Breast epithelium (tissue), 4 donors: ENCODE data around the gene ZNF618. TPM values are rescaled to one million over a fixed set of nuclear protein-coding genes. Genes with fewer than 3 reads are reported as not detected.

Experiments
- DNase-seq, 2 donors: peaks; one replicate each; pipeline ENCODE4 v3.0.0-alpha.2; 2019; ENCODE audit warnings: low spot score in 2 of 2
- H3K27ac ChIP-seq, 2 donors: fragments of 200-600 bp; sonication (generic) in 1 of 2; one replicate each; pipeline ENCODE4 v1.5.1; 2016 to 2019; ENCODE audit warnings: mild to moderate bottlenecking in 1 of 2
- H3K27me3 ChIP-seq, 2 donors: fragments of 200-600 bp; sonication (generic) in 1 of 2; one replicate each; pipeline versions ENCODE4 v1.5.1 to v1.6.0; 2017 to 2019; ENCODE audit warnings: control low read depth in 1 of 2, mild to moderate bottlenecking in 1 of 2
- H3K36me3 ChIP-seq: fragments of 200-600 bp; one replicate; pipeline ENCODE4 v1.5.1; 2019
- H3K4me1 ChIP-seq, 2 donors: fragments of 200-600 bp; sonication (generic); one replicate each; pipeline ENCODE4 v1.5.1; 2016 to 2019; ENCODE audit warnings: control low read depth in 1 of 2
- H3K4me3 ChIP-seq, 3 donors: fragments of 200-600 bp; sonication (generic); 1 replicate in 2 of 3; 2 replicates in 1 of 3; pipeline ENCODE4 v1.5.1; 2016 to 2019; ENCODE audit warnings: mild to moderate bottlenecking in 3 of 3, moderate library complexity in 2 of 3
- H3K9me3 ChIP-seq, 2 donors: fragments of 200-600 bp; sonication (generic) in 1 of 2; one replicate each; pipeline ENCODE4 v1.5.1; 2016 to 2019; ENCODE audit warnings: control low read depth in 1 of 2
- POLR2A ChIP-seq: fragments of 450-650 bp; IDR thresholded peaks from one replicate; pipeline ENCODE4 v1.6.1; 2016; ENCODE audit warnings: antibody characterized with exemption, mild to moderate bottlenecking, moderate library complexity
- POLR2AphosphoS5 ChIP-seq, 3 donors: sonication (generic); formaldehyde crosslinking; IDR thresholded peaks; one replicate each; pipeline ENCODE4 v1.6.1; 2017; ENCODE audit warnings: antibody characterized with exemption in 3 of 3
- intact Hi-C: fragments of 100-400 bp; cut with DNase I; formaldehyde crosslinking; loops from one replicate; pipeline ENCODE4 v1.15.1; 2023; ENCODE audit warnings: low total_unique reads
- total RNA-seq, 3 donors: library from RNA; depleted of rRNA; stranded (reverse); fragments of >200 nt; gene quantifications; one replicate each; pipeline ENCODE4 v1.1.0, GENCODE V29; 2016
- TF ChIP-seq, protein P1 (sequence below), 3 donors: fragments of 450-650 bp; IDR thresholded peaks; one replicate each; pipeline ENCODE4 v1.5.1; 2016 to 2017; ENCODE audit warnings: antibody characterized with exemption in 3 of 3, mild to moderate bottlenecking in 3 of 3, moderate library complexity in 3 of 3

The ZNF618 gene
- total RNA-seq, 3 donors from 2014 or later = 4.6 to 11.8 (median 10.4) TPM

DNA sequence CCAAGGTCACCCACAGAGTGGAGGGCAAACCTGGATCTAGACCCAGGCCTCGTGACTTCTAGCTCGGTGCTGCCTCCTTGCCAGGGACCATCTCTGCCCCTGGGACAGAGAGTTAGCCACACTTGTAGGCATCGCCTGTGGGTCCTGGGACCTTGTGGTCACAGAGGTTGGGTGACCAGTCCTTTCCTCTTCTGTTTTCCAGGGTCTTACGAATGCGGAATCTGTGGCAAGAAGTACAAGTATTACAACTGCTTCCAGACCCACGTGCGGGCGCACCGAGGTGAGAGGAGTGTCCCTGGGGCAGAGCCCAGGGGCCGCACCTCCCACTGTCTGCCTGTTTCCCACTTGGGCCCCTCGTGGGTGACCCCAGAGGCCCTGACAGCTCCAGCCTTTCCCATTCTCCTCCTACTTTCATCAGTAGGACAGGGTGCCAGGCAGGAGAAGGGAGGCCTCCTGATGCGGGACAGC lies 125.7 kb downstream of the ZNF618 start:
- peak in 1 of 2 donors; percentile 14 for DNase-seq
- Histone ChIP-seq H3K4me1 (no peaks in the 10 kb centered on the region), H3K4me3 (no peak overlapping the region), H3K27me3 (no peaks in the 10 kb centered on the region), H3K9me3 (no peaks in the 10 kb centered on the region), H3K27ac (no peak overlapping the region), H3K36me3 (no peaks in the 10 kb centered on the region)
- intact Hi-C loops = no loop called here
- TF ChIP-seq, protein P1, sequence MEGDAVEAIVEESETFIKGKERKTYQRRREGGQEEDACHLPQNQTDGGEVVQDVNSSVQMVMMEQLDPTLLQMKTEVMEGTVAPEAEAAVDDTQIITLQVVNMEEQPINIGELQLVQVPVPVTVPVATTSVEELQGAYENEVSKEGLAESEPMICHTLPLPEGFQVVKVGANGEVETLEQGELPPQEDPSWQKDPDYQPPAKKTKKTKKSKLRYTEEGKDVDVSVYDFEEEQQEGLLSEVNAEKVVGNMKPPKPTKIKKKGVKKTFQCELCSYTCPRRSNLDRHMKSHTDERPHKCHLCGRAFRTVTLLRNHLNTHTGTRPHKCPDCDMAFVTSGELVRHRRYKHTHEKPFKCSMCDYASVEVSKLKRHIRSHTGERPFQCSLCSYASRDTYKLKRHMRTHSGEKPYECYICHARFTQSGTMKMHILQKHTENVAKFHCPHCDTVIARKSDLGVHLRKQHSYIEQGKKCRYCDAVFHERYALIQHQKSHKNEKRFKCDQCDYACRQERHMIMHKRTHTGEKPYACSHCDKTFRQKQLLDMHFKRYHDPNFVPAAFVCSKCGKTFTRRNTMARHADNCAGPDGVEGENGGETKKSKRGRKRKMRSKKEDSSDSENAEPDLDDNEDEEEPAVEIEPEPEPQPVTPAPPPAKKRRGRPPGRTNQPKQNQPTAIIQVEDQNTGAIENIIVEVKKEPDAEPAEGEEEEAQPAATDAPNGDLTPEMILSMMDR (IDR thresholded peaks at IDR 0.05) = no peak
- TF ChIP-seq POLR2AphosphoS5 (IDR thresholded peaks at IDR 0.05) = no peak
- no peak for TF ChIP-seq POLR2A

DNA sequence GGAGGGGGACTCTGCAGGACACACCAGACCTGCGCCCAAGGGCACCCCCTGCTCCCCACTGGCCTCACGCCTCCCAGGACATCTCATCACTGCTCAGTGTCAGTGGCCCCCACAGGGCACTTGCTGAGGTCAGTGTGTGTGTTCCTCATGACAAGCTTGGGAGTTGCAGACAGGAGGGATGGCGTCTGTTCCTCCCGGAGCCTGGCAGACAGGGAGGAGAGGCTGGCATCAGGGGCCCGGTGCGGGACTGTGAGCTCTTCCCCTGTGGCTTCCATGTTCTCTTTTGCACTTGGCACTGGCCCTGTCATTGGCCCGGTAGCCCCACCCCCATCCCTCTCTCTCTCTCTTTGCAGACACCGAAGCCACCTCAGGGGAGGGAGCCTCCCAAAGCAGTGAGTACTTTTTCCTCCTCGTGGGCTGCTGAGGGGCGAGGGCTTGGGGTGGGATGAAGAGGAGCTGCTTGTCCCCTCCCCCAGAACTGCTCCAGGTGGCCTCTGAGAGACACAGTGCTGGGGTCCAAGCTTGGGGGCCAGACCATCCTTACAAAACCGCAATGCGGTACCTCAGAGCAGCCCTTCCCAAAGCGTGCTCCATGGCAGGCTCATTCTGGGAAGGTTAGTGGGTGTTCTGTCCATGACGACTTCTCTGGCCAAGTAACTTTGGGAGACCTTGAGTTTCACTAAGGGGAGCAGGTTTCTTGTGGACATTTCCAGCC lies 126.3 kb downstream of the ZNF618 start:
- DNase-seq = peak; percentile 8 to 25
- no peak overlapping the region for H3K27ac ChIP-seq
- no peaks in the 10 kb centered on the region for H3K27me3 ChIP-seq
- intact Hi-C loops = no loop called here
- no peaks in the 10 kb centered on the region for H3K4me1 ChIP-seq
- no peak for TF ChIP-seq POLR2A
- TF ChIP-seq, protein P1 (IDR thresholded peaks at IDR 0.05) = no peak
- no peak for TF ChIP-seq POLR2AphosphoS5 (IDR thresholded peaks at IDR 0.05)
- H3K36me3 ChIP-seq = no peaks in the 10 kb centered on the region
- H3K9me3 ChIP-seq = no peaks in the 10 kb centered on the region
- H3K4me3 ChIP-seq = no peak overlapping the region

DNA sequence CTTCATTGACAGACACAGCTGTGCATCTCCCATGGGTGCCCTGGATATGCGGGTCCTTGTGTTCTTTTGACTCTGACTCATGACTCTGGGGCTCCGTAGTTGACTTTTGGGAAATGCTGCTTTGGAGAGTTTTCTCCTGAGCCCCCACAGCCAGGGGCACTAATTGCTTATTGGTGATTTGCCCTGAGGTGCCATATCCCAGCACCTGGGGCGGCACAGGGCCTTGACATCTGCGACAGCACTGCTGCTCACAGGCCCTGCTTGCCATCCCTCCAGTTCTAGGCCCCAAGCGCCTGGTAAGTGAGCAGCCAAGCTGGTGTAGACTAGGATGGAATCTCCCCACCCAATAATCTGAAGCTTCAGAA lies 126.9 kb downstream of the ZNF618 start:
- Histone ChIP-seq H3K4me1 (no peaks in the 10 kb centered on the region), H3K9me3 (no peaks in the 10 kb centered on the region), H3K27me3 (no peaks in the 10 kb centered on the region), H3K4me3 (no peak overlapping the region), H3K27ac (no peak overlapping the region), H3K36me3 (no peaks in the 10 kb centered on the region)
- intact Hi-C loops = no loop called here
- TF ChIP-seq, protein P1 (IDR thresholded peaks at IDR 0.05) = no peak
- TF ChIP-seq POLR2AphosphoS5 (IDR thresholded peaks at IDR 0.05) = no peak
- peak in 1 of 2 donors; percentile 5 for DNase-seq

DNA sequence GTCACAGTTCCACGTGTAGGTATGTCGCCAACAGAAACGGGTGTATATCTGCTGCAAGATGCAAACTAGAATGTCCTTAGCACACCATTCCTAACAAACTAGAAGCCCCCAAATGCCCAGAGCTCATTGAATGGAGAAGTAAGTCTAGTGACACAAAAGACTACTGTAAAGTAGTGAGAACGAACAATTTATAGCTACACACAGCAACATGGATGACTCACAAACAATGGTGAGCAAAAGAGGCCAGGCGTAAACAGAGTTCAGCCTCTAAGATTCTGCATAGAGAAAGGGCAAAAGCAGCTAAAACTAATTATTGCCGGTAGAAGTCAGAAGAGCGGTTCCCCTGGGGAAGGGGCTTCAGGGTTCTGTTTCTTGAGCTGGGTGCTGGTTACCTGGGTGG lies 127.2 kb downstream of the ZNF618 start:
- no peak for DNase-seq
- no peak overlapping the region for H3K4me3 ChIP-seq
- intact Hi-C loops = no loop called here

DNA sequence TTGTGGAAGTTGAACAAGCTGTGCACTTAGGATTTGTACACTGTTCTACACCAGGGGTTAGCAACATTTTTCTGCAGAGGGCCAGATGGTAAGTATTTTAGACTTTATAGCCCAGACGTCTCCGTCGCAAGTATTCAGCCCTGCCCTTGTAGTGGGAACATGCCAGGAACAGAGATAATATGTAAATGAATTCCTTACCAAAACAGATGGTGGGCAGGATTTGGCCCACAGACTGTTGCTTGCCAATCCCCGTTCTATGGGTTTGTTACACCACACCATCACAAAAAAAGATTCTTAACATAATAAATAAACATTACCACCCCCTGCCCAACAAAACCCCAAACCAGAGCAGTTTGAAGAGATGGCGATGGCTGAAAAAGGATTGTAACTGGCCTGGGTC lies 127.6 kb downstream of the ZNF618 start:
- no peaks in the 10 kb centered on the region for H3K4me1 ChIP-seq
- peak in 1 of 2 donors; percentile 28 for DNase-seq

More for the DNA sequence above, 127.2 kb downstream of the ZNF618 start:
- Histone ChIP-seq H3K27ac (no peak overlapping the region), H3K4me1 (no peaks in the 10 kb centered on the region), H3K36me3 (no peaks in the 10 kb centered on the region), H3K9me3 (no peaks in the 10 kb centered on the region), H3K27me3 (no peaks in the 10 kb centered on the region)
- TF ChIP-seq POLR2AphosphoS5 (IDR thresholded peaks at IDR 0.05) (no peak), POLR2A (no peak)
- TF ChIP-seq, protein P1 (IDR thresholded peaks at IDR 0.05) = no peak

More for the DNA sequence above, 127.6 kb downstream of the ZNF618 start:
- TF ChIP-seq, protein P1 (IDR thresholded peaks at IDR 0.05) = no peak
- TF ChIP-seq POLR2AphosphoS5 (IDR thresholded peaks at IDR 0.05) (no peak), POLR2A (no peak)
- no peaks in the 10 kb centered on the region for H3K9me3 ChIP-seq
- no peak overlapping the region for H3K27ac ChIP-seq
- H3K36me3 ChIP-seq = no peaks in the 10 kb centered on the region
- no peak overlapping the region for H3K4me3 ChIP-seq
- intact Hi-C loops = no loop called here
- no peaks in the 10 kb centered on the region for H3K27me3 ChIP-seq
